Spleen (tissue), 7 donors: Measurements from ENCODE around the gene DUS1L.

Source experiments
- CTCF ChIP-seq, 11 experiments: fragments of 200-600 bp in 7 of 11; fragments of 450-650 bp in 4 of 11; sonication (generic) in 4 of 11; IDR thresholded peaks in 8 of 11; conservative IDR thresholded peaks in 3 of 11; 1 replicate in 7 of 11; 2 replicates in 4 of 11; pipeline versions ENCODE4 v1.4.0 to v1.8.0; 2016 to 2021; ENCODE audit warnings: antibody characterized with exemption in 11 of 11, inconsistent platforms in 4 of 11, mild to moderate bottlenecking in 1 of 11
- POLR2A ChIP-seq, 3 donors: fragments of 450-650 bp; IDR thresholded peaks; one replicate each; pipeline ENCODE4 v1.5.1; 2017; ENCODE audit warnings: antibody characterized with exemption in 3 of 3, mild to moderate bottlenecking in 1 of 3
- donor health status: DM: no; HTN: no; CAD: no; lungs with moderate emphysema.
- donor health status: DM: no; HTN: no; CAD: no.
- donor health status: DM: no; HTN: no; CAD: no.

- no peak for TF ChIP-seq CTCF (IDR thresholded peaks at IDR 0.05 in 8 of 11, conservative IDR thresholded peaks at IDR 0.05 in 3 of 11)
- TF ChIP-seq POLR2A (IDR thresholded peaks at IDR 0.05): no peak
Observed at GRCh38 chr17:82076018-82076784, 10.6 kb upstream of the DUS1L start.
